Measurements from ENCODE around the gene NUDC.

NUDC gene

DNA sequence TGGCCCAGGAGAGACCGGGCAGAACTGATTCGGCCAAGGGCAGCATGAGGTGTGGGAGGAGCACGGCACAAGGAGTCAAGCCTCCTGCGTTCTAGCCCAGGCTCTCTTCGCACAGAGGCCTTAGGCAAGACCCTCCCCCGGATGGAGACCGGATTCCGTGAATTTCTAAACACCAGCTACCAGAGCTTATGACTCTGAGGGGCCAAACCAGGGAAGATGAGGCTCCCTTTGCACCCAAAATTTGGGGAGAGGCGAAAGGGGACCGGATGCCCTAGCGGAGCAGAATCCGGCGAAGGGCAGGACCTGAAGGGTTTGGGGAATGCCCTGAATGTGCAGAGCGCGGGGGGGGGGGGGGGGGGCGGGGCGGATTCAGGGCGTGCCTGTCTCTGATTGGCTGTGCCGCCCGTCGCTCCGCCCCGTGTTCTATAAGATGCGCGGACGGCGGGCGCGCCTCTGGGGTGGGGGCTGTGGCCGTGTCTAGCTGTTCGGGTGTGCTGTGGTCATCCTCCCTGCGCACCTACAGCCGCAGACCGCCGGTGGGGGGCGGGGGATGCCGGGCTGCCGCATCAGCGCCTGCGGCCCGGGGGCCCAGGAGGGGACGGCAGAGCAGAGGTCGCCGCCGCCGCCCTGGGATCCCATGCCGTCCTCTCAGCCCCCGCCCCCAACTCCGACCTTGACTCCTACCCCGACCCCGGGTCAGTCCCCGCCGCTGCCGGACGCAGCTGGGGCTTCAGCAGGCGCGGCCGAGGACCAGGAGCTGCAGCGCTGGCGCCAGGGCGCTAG lies 71.9 kb downstream of the NUDC start, which contains the start of gene TRNP1:
TRNP1 (plus strand) TSS at position 456 of the 783 bp plus-strand sequence; CDS start at position 551, 95 bp downstream.
- peak; percentile 38 for DNase-seq

- no peak for DNase-seq
These were observed 72.7 kb downstream of the NUDC start for GRCh38 chr1:26994020-26994786.

DNA sequence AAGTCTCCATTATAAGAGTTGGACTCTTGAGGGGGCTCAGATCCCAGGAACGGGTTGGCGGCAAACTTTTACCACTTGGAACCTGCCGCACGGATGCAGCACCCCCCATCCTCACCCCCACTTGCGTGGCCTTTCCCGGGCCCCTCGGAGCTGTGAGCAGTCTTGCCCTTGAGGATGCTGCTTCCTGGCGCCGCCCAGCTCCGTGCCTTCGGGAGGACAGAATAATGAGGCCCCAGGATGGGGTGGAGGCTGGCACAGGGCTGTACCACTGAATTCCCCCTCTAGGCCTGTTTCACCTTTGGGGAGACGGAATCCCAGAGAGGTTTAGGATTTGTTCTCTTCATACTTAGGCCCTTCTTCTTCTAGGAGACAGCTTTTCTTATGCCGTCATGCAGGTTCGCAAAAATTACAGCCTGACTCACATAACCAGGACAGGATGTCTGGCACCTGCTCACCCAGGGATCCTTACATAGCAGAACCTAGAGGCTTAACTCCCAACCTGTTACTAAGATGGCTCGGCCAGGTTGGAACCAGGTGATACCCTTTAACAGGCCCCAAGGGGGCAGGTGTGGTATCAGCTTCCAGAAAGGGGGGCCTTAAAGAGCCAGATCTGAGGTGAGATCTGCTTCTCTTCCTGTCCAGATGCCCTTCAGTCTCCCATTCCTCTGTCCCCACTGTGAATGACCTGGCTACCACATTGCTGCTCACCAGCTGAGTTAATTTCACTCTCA lies 73.4 kb downstream of the NUDC start:
- peak; percentile 80 for DNase-seq

DNA sequence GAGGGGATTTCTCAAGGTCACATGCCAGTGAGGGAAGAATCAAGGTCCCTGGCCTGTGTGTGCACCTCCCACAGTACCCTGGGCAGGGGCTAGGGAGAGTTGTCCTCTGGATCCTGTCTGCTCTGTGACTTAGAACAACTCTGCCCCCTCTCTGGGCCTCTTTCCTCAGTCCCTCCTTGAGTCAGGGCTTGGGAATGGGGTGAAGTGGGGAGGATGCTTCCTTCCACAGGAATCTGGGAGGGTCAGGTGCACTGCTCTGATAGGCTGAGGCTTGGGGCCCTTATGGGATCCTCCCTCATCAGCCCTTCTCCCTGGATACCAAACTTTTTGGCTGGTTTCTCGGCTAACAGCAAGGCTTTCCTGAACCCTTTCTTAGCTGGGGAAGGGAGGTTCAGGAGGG lies 74.5 kb downstream of the NUDC start:
- no peak for DNase-seq
